PC-3 (cell line): ENCODE measurements around the gene APOO.

ENCODE experiments used
- EZH2 ChIP-seq: fragments of 300-600 bp; sonication (generic); IDR thresholded peaks from one replicate; pipeline ENCODE4 v1.6.1; 2017; ENCODE audit warnings: antibody characterized with exemption, mild to moderate bottlenecking, low read length; ENCODE audit not compliant: unreplicated experiment
- EZH2phosphoT487 ChIP-seq: fragments of 300-600 bp; sonication (generic); IDR thresholded peaks from 2 replicates; pipeline ENCODE4 v1.6.1; 2018; ENCODE audit warnings: mild to moderate bottlenecking, antibody characterized with exemption, low read length, borderline replicate concordance
- TF ChIP-seq, protein P1 (sequence below): fragments of 300-600 bp; sonication (generic); conservative IDR thresholded peaks from 2 replicates; pipeline ENCODE4 v1.5.1; 2017; ENCODE audit warnings: antibody characterized with exemption, low read depth, mild to moderate bottlenecking, low read length

DNA sequence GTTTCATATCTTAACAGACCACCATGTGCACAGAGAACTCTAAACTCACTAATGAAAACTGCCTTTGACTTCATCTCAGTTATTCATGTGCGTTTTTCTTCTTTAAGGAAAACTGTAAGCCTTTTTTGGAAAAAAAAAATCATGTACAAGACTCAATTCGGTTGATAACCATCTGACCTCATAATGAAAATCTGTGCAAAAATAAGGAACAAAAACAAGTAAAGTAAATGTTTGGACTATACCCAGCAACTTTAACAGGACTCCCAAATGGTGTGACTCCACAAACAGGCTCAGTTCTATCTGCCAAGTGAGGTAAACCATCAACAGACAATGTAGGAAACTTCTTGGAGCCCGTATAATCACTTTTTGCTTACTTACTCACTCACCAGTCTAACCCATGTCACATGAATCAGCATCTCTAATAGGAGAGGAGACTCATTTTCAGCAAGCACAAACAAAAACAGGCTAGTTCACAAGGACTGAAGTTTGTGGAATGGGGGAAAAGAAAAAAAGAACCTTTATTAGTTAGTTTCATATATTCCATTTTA is 9.3 kb downstream of the APOO start:
- TF ChIP-seq EZH2 (no peak), EZH2phosphoT487 (no peak)
- TF ChIP-seq, protein P1, sequence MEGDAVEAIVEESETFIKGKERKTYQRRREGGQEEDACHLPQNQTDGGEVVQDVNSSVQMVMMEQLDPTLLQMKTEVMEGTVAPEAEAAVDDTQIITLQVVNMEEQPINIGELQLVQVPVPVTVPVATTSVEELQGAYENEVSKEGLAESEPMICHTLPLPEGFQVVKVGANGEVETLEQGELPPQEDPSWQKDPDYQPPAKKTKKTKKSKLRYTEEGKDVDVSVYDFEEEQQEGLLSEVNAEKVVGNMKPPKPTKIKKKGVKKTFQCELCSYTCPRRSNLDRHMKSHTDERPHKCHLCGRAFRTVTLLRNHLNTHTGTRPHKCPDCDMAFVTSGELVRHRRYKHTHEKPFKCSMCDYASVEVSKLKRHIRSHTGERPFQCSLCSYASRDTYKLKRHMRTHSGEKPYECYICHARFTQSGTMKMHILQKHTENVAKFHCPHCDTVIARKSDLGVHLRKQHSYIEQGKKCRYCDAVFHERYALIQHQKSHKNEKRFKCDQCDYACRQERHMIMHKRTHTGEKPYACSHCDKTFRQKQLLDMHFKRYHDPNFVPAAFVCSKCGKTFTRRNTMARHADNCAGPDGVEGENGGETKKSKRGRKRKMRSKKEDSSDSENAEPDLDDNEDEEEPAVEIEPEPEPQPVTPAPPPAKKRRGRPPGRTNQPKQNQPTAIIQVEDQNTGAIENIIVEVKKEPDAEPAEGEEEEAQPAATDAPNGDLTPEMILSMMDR = no peak
